Gastroesophageal sphincter (tissue), 4 donors: ENCODE measurements around the gene CDC25C. TPM values are rescaled to one million over a fixed set of nuclear protein-coding genes. Genes with fewer than 3 reads are reported as not detected.

Experiments
- ATAC-seq: fragments of 150-250 bp; one replicate; pipeline ENCODE4 v1.9.1; 2016; ENCODE audit warnings: mild to moderate bottlenecking, moderate library complexity
- H3K27ac ChIP-seq, 4 donors: fragments of 200-600 bp; sonication (generic) in 3 of 4; 1 replicate in 3 of 4; 2 replicates in 1 of 4; pipeline ENCODE4 v1.5.1; 2016 to 2019
- H3K27me3 ChIP-seq: fragments of 200-600 bp; sonication (generic); one replicate; pipeline ENCODE4 v1.5.1; 2019
- H3K36me3 ChIP-seq, 2 donors: fragments of 200-600 bp; sonication (generic); one replicate each; pipeline ENCODE4 v1.5.1; 2019; ENCODE audit warnings: control low read depth in 1 of 2
- H3K4me1 ChIP-seq, 3 donors: fragments of 200-600 bp; sonication (generic); 1 replicate in 2 of 3; 2 replicates in 1 of 3; pipeline ENCODE4 v1.5.1; 2016 to 2019; ENCODE audit warnings: control low read depth in 2 of 3
- H3K4me3 ChIP-seq, 2 donors: fragments of 200-600 bp; sonication (generic); one replicate each; pipeline ENCODE4 v1.5.1; 2019; ENCODE audit warnings: mild to moderate bottlenecking in 1 of 2, moderate library complexity in 1 of 2
- H3K9me3 ChIP-seq, 3 donors: fragments of 200-600 bp; sonication (generic); one replicate each; pipeline ENCODE4 v1.5.1; 2017 to 2019; ENCODE audit warnings: control low read depth in 2 of 3
- EP300 ChIP-seq: sonication (generic); formaldehyde crosslinking; IDR thresholded peaks from one replicate; pipeline ENCODE4 v1.6.1; 2017; ENCODE audit warnings: antibody characterized with exemption, mild to moderate bottlenecking
- POLR2A ChIP-seq, 2 donors: fragments of 450-650 bp; IDR thresholded peaks; one replicate each; pipeline ENCODE4 v1.6.1; 2017; ENCODE audit warnings: antibody characterized with exemption in 2 of 2, mild to moderate bottlenecking in 2 of 2, moderate library complexity in 1 of 2
- POLR2AphosphoS5 ChIP-seq: sonication (generic); formaldehyde crosslinking; IDR thresholded peaks from one replicate; pipeline ENCODE4 v1.6.1; 2017; ENCODE audit warnings: antibody characterized with exemption
- WGBS, 2 donors: methylation state at CpG; one replicate each; pipeline ENCODE4 v1.1.5; 2018; ENCODE audit warnings: low coverage in 1 of 2; 5-methylcytosine and 5-hydroxymethylcytosine counted together
- total RNA-seq, 4 donors: library from RNA; depleted of rRNA; stranded (reverse); fragments of >200 nt; gene quantifications; one replicate each; pipeline ENCODE4 v1.1.0, GENCODE V29; 2016
- TF ChIP-seq, protein P1 (sequence below), 4 experiments: fragments of 200-600 bp in 2 of 4; fragments of 450-650 bp in 2 of 4; sonication (generic) in 1 of 4; IDR thresholded peaks; one replicate each; pipeline ENCODE4 v1.5.1; 2017 to 2019; ENCODE audit warnings: antibody characterized with exemption in 4 of 4, mild to moderate bottlenecking in 2 of 4, moderate library complexity in 2 of 4

Gene CDC25C
- total RNA-seq, 4 donors from 2014 or later: 0.45 TPM; not detected in 3

DNA sequence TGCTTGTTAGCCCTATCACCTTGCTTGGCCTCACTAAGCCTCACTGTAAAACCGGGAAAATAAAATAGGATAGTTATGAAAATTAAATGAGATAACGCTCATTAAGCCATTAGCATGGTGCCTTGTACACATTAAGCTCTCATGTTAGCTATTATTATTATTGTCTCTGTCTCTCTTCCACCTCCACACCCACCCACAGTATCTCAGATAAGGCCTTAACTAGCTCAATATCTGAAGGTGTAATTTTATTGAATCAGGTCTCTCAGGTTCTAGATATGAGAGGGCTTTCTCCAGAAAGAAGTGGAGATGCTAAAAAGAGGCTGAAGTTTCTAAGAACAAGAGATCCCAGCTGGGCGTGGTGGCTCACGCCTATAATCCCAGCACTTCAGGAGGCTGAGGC lies 84.8 kb downstream of the CDC25C start:
- Histone ChIP-seq H3K27ac (no peak overlapping the region), H3K4me1 (peaks cover 0 to 8% (median 6%) of the 10 kb centered on the region in 3 donors), H3K27me3 (no peaks in the 10 kb centered on the region), H3K4me3 (no peak overlapping the region), H3K9me3 (no peaks in the 10 kb centered on the region), H3K36me3 (no peaks in the 10 kb centered on the region)
- WGBS, 2 donors: 91 to 94% methylated on average over 2 to 4 of the region's 4 CpGs
- ATAC-seq: no peak
- TF ChIP-seq POLR2AphosphoS5 (no peak), POLR2A (IDR thresholded peaks at IDR 0.05) (no peak), EP300 (no peak)
- TF ChIP-seq, protein P1, sequence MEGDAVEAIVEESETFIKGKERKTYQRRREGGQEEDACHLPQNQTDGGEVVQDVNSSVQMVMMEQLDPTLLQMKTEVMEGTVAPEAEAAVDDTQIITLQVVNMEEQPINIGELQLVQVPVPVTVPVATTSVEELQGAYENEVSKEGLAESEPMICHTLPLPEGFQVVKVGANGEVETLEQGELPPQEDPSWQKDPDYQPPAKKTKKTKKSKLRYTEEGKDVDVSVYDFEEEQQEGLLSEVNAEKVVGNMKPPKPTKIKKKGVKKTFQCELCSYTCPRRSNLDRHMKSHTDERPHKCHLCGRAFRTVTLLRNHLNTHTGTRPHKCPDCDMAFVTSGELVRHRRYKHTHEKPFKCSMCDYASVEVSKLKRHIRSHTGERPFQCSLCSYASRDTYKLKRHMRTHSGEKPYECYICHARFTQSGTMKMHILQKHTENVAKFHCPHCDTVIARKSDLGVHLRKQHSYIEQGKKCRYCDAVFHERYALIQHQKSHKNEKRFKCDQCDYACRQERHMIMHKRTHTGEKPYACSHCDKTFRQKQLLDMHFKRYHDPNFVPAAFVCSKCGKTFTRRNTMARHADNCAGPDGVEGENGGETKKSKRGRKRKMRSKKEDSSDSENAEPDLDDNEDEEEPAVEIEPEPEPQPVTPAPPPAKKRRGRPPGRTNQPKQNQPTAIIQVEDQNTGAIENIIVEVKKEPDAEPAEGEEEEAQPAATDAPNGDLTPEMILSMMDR (IDR thresholded peaks at IDR 0.05): no peak

DNA sequence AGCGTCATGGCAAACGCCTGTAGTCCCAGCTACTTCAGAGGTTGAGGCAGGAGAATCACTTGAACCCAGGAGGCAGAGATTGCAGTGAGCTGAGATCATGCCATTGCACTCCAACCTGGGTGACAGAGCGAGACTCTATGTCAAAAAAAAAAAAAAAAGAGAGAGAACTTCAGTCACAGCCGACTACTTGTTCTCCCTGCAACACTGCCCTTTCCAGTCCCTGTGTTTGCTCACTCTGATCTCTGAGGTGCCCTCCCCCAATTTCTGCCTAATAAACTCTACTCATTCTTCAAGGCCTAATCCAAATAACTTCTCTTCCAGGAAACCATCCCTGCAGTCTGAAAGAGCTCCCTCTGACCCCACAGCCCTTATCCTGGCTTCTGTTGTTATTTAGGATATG lies 85.3 kb downstream of the CDC25C start:
- H3K4me3 ChIP-seq: no peak overlapping the region
- H3K4me1 ChIP-seq: peaks cover 0 to 13% (median 11%) of the 10 kb centered on the region in 3 donors
- TF ChIP-seq, protein P1 (IDR thresholded peaks at IDR 0.05): no peak
- TF ChIP-seq EP300 (no peak), POLR2AphosphoS5 (no peak), POLR2A (IDR thresholded peaks at IDR 0.05) (no peak)
- no peak overlapping the region for H3K27ac ChIP-seq
- H3K36me3 ChIP-seq: no peaks in the 10 kb centered on the region
- H3K9me3 ChIP-seq: no peaks in the 10 kb centered on the region
- ATAC-seq: no peak
- no peaks in the 10 kb centered on the region for H3K27me3 ChIP-seq
- 76 to 85% methylated on average over 3 to 4 of the region's 4 CpGs for WGBS, 2 donors

DNA sequence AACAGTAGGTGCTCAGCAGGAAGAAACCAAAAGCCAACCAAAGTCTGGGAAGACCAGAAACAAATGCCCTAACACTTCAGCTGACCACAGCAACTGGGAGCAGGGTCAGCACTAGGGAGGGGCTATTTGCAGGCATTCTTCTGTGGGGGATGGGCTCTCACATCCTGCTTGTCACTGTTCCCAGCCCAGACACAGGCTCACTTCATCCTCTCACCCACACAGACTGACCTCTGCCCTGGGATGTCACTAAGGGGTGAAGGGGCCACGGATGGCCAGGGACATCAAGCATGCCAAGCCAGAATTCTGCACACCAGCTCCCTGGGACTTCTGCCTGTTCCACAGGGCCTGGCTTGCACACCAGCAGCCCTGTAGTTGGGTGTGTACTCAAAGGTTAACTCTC lies 85.9 kb downstream of the CDC25C start:
- Histone ChIP-seq H3K4me1 (peaks cover 0 to 15% (median 12%) of the 10 kb centered on the region in 3 donors), H3K27ac (no peak overlapping the region), H3K4me3 (no peak overlapping the region), H3K27me3 (no peaks in the 10 kb centered on the region), H3K36me3 (no peaks in the 10 kb centered on the region), H3K9me3 (no peaks in the 10 kb centered on the region)
- no peak for ATAC-seq
- TF ChIP-seq EP300 (no peak), POLR2AphosphoS5 (no peak), POLR2A (IDR thresholded peaks at IDR 0.05) (no peak)
- TF ChIP-seq, protein P1 (IDR thresholded peaks at IDR 0.05): no peak
- WGBS, 2 donors: no CpG with 5 or more reads among the region's 1 CpG

DNA sequence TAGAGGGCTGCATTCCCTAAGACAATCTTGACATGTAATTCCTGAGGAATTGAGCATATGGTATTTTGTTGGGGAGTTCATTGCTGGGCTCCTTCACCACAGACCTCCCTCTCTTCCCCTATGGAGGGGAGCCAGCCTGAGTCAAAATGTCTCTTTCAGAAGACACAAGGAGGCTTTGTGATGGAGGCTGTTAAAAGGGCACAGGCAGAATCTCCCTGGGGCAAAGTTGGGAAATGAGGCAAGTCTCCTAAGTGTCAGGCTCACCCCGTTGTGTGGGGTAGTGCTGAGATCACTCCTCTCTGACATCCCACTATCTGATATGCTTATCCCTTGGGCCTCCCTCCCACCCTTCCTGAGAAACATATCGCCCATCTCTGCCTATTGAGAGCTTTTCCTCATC lies 87.8 kb downstream of the CDC25C start:
- H3K27ac ChIP-seq: peak overlapping the region in 3 of 4 donors; percentile 9 to 51 (median 25)
- H3K36me3 ChIP-seq: no peaks in the 10 kb centered on the region
- H3K27me3 ChIP-seq: no peaks in the 10 kb centered on the region
- TF ChIP-seq, protein P1 (IDR thresholded peaks at IDR 0.05): no peak
- no peak for TF ChIP-seq POLR2AphosphoS5
- TF ChIP-seq POLR2A (IDR thresholded peaks at IDR 0.05): no peak
- TF ChIP-seq EP300: no peak
- no peak overlapping the region for H3K4me3 ChIP-seq
- H3K4me1 ChIP-seq: peaks cover 0 to 15% (median 12%) of the 10 kb centered on the region in 3 donors
- ATAC-seq: no peak
- no peaks in the 10 kb centered on the region for H3K9me3 ChIP-seq
- 51 to 56% methylated on average over 2 of the region's 2 CpGs for WGBS, 2 donors

DNA sequence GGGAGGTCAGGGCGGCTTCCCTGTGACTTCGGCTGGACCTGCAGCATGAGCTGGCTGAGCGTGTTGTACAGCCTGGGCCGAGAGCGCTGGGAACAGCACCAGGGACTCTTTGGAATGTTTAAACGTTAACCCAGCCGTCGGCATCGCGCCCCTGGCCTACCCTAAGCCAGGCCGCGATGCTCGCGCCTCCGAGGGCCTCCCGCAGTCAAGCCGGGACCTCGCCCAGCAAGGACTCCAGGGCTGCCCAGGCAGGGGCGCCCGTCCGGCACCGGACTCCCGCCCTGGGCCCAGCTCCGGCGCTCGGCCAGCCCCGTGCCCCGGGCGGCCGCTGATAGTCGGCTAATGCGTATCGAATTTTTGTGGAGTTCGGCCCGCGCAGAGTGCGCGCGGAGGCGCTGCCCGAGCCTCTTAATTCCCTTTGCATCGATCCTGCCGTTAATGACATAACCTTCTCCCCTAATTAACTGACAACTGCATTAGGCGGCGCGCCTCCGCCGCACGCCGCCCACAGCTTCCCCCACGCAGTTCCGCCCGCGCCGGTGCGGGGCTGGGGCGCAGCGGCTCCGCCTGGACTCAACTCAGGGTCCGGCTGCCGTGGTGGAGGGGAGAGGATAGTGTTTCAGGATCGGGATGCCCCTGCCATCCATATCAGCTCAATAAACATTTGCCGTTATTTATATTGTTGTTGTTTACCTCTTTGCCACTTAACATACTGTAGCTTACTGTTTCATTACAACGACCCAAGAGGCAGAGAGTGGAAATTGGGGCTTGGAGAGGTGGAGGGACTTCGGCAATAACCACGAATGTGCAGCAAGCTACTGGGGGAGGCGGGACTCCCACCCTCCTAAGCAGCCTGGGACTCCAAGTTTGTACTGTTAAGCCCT lies 89.7 kb downstream of the CDC25C start:
- Histone ChIP-seq H3K36me3 (no peaks in the 10 kb centered on the region), H3K4me3 (peak overlapping the region; percentile 25 to 58), H3K27me3 (no peaks in the 10 kb centered on the region), H3K4me1 (peaks cover 0 to 15% (median 12%) of the 10 kb centered on the region in 3 donors), H3K9me3 (no peaks in the 10 kb centered on the region), H3K27ac (peak overlapping the region in 3 of 4 donors; percentile 43 to 75 (median 68))
- ATAC-seq: peak; percentile 70
- WGBS, 2 donors: 5% methylated on average over 22 of the region's 67 CpGs; no CpG with 5 or more reads in 1 of the 2 donors
- TF ChIP-seq, protein P1 (IDR thresholded peaks at IDR 0.05): peak in 1 of 4 experiments; percentile 29
- TF ChIP-seq EP300: no peak
